Gastrocnemius medialis (tissue), 4 donors: Measurements from ENCODE around the gene CDH2.

Experiments
- POLR2A ChIP-seq, 2 donors: fragments of 450-650 bp; IDR thresholded peaks; one replicate each; pipeline ENCODE4 v1.6.1; 2017; ENCODE audit warnings: antibody characterized with exemption in 2 of 2, mild to moderate bottlenecking in 2 of 2, moderate library complexity in 2 of 2
- TF ChIP-seq, protein P1 (sequence below), 5 experiments: fragments of 450-650 bp in 3 of 5; fragments of 200-600 bp in 2 of 5; sonication (generic) in 2 of 5; IDR thresholded peaks in 4 of 5; conservative IDR thresholded peaks in 1 of 5; 1 replicate in 4 of 5; 2 replicates in 1 of 5; pipeline ENCODE4 v1.5.1; 2016 to 2019; ENCODE audit warnings: antibody characterized with exemption in 5 of 5, mild to moderate bottlenecking in 3 of 5, moderate library complexity in 3 of 5

DNA sequence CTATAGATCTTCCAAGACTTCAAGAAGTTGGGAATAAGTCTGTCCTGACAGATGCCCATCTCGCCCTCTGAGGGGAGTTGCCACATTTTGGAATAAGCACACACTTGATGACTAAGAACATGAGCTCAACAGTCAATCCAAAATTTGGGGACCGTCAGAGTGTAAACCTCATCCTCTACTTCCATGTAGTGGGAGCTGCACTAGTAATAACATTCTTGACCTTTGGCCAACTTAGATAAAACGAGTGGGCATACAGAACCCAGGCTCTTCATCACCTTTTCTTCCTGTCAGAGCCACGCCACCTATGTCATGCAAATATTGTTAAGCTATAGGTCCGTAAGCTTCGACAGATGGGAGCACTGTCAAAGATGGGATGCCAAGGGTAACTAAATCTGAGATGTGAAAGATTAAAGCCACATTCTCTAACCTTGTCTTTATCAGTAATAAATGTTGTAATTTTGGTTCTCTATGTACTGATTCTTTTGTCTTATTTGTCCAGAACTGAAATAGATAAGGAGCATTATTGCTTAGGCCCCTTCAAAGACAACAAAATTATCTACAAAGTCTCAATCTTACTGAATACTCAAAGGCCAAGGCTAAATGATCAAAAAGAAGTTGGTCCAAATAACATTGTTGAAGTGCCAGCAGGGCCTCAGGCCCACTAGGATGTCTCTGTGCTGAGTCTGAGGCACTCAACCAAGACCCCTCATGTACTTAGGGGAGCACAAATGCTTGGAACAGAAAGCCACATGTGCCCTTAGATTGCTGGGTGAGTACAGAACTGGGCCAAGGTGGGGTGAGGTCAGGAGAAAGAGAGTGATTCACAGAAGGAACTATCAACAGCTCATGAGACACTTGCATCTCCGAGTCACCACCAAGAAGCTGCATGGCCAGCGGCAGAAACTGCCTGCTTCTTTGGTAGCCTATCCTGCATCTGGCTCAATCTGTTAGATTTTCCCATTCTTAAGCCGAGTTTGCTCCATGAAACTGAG is 15.0 kb downstream of the CDH2 start:
- TF ChIP-seq, protein P1, sequence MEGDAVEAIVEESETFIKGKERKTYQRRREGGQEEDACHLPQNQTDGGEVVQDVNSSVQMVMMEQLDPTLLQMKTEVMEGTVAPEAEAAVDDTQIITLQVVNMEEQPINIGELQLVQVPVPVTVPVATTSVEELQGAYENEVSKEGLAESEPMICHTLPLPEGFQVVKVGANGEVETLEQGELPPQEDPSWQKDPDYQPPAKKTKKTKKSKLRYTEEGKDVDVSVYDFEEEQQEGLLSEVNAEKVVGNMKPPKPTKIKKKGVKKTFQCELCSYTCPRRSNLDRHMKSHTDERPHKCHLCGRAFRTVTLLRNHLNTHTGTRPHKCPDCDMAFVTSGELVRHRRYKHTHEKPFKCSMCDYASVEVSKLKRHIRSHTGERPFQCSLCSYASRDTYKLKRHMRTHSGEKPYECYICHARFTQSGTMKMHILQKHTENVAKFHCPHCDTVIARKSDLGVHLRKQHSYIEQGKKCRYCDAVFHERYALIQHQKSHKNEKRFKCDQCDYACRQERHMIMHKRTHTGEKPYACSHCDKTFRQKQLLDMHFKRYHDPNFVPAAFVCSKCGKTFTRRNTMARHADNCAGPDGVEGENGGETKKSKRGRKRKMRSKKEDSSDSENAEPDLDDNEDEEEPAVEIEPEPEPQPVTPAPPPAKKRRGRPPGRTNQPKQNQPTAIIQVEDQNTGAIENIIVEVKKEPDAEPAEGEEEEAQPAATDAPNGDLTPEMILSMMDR (IDR thresholded peaks at IDR 0.05 in 4 of 5, conservative IDR thresholded peaks at IDR 0.05 in 1 of 5) = no peak
- TF ChIP-seq POLR2A (IDR thresholded peaks at IDR 0.05) = no peak
